ENCODE measurements around the gene U2AF1L4.

GRCh38 chr19:35720163-35720524, 25.1 kb downstream of the U2AF1L4 start:
- no peak for TF ChIP-seq ZNF692 (tag by site-specific recombination; IDR thresholded peaks at IDR 0.05)
- no peak for TF ChIP-seq CTCF (tag by site-specific recombination; IDR thresholded peaks at IDR 0.05)
- TF ChIP-seq KLF1 (tag by site-specific recombination; IDR thresholded peaks at IDR 0.05), result no peak
- TF ChIP-seq ZNF423 (tag by site-specific recombination; IDR thresholded peaks at IDR 0.05), result no peak
- TF ChIP-seq ZIC2 (tag by site-specific recombination; IDR thresholded peaks at IDR 0.05), result no peak
- no peak for TF ChIP-seq ZNF341 (tag by site-specific recombination; IDR thresholded peaks at IDR 0.05; ENCODE audit: low read depth)
- TF ChIP-seq ZNF133 (tag by site-specific recombination; IDR thresholded peaks at IDR 0.05), result no peak
- no peak for TF ChIP-seq MYNN (tag by site-specific recombination; IDR thresholded peaks at IDR 0.05; ENCODE audit: borderline replicate concordance)
- TF ChIP-seq, protein P1, sequence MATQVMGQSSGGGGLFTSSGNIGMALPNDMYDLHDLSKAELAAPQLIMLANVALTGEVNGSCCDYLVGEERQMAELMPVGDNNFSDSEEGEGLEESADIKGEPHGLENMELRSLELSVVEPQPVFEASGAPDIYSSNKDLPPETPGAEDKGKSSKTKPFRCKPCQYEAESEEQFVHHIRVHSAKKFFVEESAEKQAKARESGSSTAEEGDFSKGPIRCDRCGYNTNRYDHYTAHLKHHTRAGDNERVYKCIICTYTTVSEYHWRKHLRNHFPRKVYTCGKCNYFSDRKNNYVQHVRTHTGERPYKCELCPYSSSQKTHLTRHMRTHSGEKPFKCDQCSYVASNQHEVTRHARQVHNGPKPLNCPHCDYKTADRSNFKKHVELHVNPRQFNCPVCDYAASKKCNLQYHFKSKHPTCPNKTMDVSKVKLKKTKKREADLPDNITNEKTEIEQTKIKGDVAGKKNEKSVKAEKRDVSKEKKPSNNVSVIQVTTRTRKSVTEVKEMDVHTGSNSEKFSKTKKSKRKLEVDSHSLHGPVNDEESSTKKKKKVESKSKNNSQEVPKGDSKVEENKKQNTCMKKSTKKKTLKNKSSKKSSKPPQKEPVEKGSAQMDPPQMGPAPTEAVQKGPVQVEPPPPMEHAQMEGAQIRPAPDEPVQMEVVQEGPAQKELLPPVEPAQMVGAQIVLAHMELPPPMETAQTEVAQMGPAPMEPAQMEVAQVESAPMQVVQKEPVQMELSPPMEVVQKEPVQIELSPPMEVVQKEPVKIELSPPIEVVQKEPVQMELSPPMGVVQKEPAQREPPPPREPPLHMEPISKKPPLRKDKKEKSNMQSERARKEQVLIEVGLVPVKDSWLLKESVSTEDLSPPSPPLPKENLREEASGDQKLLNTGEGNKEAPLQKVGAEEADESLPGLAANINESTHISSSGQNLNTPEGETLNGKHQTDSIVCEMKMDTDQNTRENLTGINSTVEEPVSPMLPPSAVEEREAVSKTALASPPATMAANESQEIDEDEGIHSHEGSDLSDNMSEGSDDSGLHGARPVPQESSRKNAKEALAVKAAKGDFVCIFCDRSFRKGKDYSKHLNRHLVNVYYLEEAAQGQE (tag by site-specific recombination; IDR thresholded peaks at IDR 0.05), result no peak
- TF ChIP-seq, protein P2, sequence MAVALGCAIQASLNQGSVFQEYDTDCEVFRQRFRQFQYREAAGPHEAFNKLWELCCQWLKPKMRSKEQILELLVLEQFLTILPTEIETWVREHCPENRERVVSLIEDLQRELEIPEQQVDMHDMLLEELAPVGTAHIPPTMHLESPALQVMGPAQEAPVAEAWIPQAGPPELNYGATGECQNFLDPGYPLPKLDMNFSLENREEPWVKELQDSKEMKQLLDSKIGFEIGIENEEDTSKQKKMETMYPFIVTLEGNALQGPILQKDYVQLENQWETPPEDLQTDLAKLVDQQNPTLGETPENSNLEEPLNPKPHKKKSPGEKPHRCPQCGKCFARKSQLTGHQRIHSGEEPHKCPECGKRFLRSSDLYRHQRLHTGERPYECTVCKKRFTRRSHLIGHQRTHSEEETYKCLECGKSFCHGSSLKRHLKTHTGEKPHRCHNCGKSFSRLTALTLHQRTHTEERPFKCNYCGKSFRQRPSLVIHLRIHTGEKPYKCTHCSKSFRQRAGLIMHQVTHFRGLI (tag by site-specific recombination; IDR thresholded peaks at IDR 0.05), result no peak
- no peak for TF ChIP-seq MEIS1 (CRISPR knock-in tag; IDR thresholded peaks at IDR 0.05; ENCODE audit: borderline replicate concordance)

Data from HEK293 (cell line).